ENCODE measurements around the gene LYPD6B. TPM values are rescaled to one million over a fixed set of nuclear protein-coding genes. Genes with fewer than 3 reads are reported as not detected.

The LYPD6B gene
- total RNA-seq, 1 donor from 2014 or later, result 27.2 TPM

DNA sequence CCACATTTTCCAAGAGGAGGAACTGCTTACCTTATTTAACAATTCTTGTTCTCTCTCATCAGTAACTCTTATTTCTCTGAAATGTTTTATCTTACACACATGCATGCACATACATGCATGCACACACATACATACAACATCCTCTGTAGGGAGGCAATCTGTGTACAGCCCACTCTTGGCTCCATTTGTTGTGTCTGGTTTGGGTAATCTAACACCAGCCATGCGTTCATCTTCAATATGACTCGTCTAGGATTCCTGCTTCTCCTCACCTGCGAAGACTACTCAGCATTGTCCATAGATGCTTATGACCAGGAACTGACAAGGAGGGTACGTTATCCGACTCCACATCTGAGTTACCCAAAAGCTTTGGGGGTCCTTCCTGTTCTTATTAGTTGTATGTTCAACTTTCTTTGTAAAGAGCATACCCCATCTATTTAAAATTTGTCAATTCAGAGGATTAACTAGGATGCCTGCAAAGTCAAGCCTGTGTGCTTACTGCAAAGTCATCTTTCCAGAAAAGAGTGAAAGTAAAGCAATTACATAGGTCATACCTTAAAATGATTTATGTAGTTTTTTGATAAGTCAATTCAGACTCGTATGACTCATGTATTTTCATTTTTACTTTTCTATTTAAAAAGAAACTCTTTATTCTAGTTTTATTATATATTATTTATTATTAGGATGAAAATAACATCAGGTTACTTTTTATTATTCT lies 18.2 kb downstream of the LYPD6B start:
- DNase-seq (ENCODE audit: low spot score in 2 of 2, unreplicated experiment in 2 of 2), result no peak
- Mint-ChIP-seq H3K27ac (no peak overlapping the region), H3K4me1 (peaks cover 24% of the 10 kb centered on the region), H3K9me3 (no peaks in the 10 kb centered on the region), H3K27me3 (ENCODE audit: low read depth) (no peaks in the 10 kb centered on the region), H3K4me3 (no peak overlapping the region), H3K36me3 (peaks cover 3% of the 10 kb centered on the region)
- TF ChIP-seq, protein P1, sequence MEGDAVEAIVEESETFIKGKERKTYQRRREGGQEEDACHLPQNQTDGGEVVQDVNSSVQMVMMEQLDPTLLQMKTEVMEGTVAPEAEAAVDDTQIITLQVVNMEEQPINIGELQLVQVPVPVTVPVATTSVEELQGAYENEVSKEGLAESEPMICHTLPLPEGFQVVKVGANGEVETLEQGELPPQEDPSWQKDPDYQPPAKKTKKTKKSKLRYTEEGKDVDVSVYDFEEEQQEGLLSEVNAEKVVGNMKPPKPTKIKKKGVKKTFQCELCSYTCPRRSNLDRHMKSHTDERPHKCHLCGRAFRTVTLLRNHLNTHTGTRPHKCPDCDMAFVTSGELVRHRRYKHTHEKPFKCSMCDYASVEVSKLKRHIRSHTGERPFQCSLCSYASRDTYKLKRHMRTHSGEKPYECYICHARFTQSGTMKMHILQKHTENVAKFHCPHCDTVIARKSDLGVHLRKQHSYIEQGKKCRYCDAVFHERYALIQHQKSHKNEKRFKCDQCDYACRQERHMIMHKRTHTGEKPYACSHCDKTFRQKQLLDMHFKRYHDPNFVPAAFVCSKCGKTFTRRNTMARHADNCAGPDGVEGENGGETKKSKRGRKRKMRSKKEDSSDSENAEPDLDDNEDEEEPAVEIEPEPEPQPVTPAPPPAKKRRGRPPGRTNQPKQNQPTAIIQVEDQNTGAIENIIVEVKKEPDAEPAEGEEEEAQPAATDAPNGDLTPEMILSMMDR (IDR thresholded peaks at IDR 0.05; ENCODE audit: unreplicated experiment), result no peak

DNA sequence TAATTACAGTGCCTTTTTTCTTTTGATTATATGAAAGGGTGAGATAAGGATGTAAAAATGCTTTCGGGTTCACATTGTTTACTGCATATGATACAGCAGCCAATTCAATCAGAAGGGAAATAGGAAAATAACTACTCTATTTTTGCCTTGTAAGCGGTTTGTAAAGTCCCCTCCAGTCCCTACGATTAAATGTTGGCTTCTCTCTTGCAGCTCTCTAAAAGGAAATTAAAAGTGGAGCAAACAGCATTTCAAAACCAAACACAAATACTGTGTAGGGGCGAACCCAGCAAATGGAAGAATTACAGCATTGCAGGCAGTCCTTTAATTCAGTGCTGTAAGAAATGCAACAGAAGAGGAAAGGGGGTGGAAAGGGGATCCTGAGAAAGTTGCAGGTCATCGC lies 18.9 kb downstream of the LYPD6B start:
- no peaks in the 10 kb centered on the region for H3K27me3 Mint-ChIP-seq (ENCODE audit: low read depth)
- H3K9me3 Mint-ChIP-seq, result no peaks in the 10 kb centered on the region
- no peak for DNase-seq (ENCODE audit: low spot score in 2 of 2, unreplicated experiment in 2 of 2)
- TF ChIP-seq, protein P1 (IDR thresholded peaks at IDR 0.05; ENCODE audit: unreplicated experiment), result no peak
- H3K27ac Mint-ChIP-seq, result peak overlapping the region; percentile 45
- peaks cover 26% of the 10 kb centered on the region for H3K4me1 Mint-ChIP-seq
- H3K36me3 Mint-ChIP-seq, result peaks cover 3% of the 10 kb centered on the region
- H3K4me3 Mint-ChIP-seq, result no peak overlapping the region

DNA sequence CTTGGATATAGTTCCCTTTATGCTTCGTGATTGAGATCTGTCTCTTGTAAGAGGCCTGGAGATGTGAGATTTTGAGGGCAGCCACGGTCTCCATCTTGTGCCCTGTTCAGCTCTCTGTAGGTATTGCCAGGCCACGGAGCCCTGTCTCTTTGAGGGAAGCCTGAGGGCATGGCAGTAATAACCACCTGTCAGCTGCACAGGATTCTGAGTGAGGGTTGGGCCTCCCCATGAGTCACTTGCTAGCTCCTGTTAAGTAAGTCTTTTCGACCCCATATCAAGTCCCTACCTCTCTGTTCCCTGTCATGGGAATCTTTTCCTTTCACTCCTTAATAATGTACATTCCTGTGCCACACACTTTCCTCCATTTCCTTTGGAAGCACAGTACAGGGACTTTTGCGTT lies 20.4 kb downstream of the LYPD6B start:
- Mint-ChIP-seq H3K36me3 (no peaks in the 10 kb centered on the region), H3K4me3 (no peak overlapping the region), H3K27me3 (ENCODE audit: low read depth) (no peaks in the 10 kb centered on the region), H3K27ac (no peak overlapping the region), H3K9me3 (no peaks in the 10 kb centered on the region), H3K4me1 (peaks cover 32% of the 10 kb centered on the region)
- no peak for DNase-seq (ENCODE audit: low spot score in 2 of 2, unreplicated experiment in 2 of 2)
- TF ChIP-seq, protein P1 (IDR thresholded peaks at IDR 0.05; ENCODE audit: unreplicated experiment), result no peak

DNA sequence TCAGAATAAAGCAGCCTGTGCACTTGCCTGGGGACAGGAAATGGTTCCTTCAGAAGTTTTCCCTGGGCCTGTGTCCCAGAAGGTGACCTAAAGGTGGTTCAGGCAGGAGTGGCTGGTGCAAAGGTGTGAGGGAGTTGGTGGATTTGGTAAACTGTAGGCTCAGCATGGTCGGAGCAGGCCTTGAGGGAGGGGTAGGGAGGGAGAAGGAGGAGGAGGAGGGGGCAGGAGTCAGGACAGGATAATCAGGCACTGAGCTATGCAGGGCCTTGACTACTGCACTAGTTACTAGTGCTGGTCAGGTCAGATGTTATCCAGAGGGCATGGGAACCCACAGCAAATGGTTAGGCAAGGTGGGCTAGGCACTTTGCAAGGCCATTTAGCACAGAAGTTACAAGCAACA lies 21.3 kb downstream of the LYPD6B start:
- Mint-ChIP-seq H3K4me3 (no peak overlapping the region), H3K36me3 (no peaks in the 10 kb centered on the region), H3K9me3 (no peaks in the 10 kb centered on the region), H3K27me3 (ENCODE audit: low read depth) (no peaks in the 10 kb centered on the region), H3K4me1 (peaks cover 40% of the 10 kb centered on the region), H3K27ac (no peak overlapping the region)
- TF ChIP-seq, protein P1 (IDR thresholded peaks at IDR 0.05; ENCODE audit: unreplicated experiment), result no peak
- DNase-seq (ENCODE audit: low spot score in 2 of 2, unreplicated experiment in 2 of 2), result no peak

DNA sequence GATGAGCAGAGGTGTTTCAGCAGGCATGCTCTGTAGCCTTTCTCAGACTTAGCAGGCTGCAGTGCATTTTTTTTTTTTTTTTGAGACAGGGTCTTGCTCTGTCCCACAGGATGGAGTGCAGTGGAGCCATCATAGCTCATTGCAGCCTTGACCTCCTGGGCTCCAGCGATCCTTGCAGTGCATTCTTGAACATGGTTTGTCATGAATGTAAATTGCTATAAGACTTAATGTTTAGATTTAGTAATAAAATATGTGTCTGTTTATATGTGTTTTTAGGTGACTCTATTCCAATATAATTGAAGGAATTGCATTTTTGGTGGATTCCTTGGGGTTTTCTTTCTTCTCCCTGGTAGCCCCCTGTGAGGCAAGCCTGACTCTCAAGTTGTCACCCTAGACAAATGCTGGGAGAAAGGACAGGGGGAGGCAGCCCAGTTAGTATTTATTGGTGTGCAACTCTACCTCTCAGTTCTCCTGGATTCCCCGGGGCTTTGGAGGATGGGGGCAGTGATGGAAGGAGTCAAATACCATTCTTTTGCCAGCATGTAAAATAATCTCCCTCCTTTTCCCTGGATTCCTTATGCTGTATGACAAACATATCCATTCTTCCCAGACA lies 22.7 kb downstream of the LYPD6B start:
- DNase-seq (ENCODE audit: low spot score in 2 of 2, unreplicated experiment in 2 of 2), result no peak
- Mint-ChIP-seq H3K4me3 (no peak overlapping the region), H3K4me1 (peaks cover 44% of the 10 kb centered on the region), H3K36me3 (no peaks in the 10 kb centered on the region), H3K9me3 (no peaks in the 10 kb centered on the region), H3K27ac (peak overlapping the region; percentile 54), H3K27me3 (ENCODE audit: low read depth) (no peaks in the 10 kb centered on the region)
- TF ChIP-seq, protein P1 (IDR thresholded peaks at IDR 0.05; ENCODE audit: unreplicated experiment), result no peak
